GM19438 (cell line): ENCODE results near the gene LRP1B.

Source experiments
- ATAC-seq: cut with Tn5 transposase; IDR thresholded peaks from one replicate; pipeline ENCODE4 v1.9.1; 2021; ENCODE audit warnings: low read depth; ENCODE audit not compliant: unreplicated experiment

Gene LRP1B

DNA sequence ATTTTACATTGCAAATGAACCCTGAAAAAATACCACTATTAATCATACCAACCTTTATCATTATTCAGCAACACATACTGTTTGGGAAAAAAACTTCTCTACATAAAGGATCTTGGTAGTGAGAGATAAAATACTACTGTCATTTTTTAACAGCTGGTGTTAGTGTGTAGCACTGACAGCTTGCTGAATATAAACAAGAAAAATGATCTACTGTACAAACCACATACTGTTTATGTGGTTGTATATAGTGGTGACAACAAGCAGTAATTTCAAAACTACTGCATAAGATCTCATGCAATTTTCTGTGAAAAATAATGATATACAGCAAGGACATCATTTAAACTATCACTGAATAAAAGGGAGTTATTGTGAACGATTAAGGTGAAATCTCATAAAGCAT lies 601.2 kb downstream of the LRP1B start:
- no peak for ATAC-seq

DNA sequence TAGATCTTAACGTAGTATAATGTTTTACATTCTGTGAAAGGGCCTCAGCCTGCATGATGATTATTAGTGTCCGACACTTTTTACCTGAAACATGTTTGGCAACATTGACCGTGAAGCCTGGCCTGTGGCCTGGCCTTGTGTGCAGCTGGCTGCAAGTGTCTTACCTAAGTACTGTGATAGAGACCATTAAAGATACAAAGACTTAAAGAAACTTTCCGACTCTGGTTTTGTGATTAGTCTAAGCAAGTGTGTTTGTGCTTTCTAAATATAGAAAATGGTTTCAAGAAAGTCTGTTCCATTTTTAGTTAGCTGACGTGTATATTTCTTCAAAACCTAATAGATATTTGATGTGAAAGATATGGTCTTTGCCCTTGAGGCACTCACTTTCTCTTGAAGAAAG lies 601.8 kb downstream of the LRP1B start:
- ATAC-seq: no peak

DNA sequence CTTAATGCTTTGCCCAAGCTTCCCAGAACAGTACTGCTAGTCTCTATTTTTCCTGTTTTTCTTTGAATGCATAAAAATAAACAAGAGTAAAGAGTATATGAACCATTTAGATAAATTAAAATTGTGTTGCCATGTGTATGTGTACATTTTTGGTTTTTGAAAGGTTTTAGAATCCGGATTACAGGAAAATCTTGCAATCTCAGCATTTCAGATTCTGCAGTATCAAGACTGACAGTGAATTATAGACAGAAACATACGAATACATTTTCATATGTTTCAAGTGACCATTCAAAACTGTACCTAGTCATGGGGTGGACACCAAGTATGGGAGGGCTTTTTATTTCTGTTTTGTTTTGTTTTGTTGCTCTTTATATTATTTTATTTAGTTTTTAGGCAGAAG lies 604.1 kb downstream of the LRP1B start:
- no peak for ATAC-seq

DNA sequence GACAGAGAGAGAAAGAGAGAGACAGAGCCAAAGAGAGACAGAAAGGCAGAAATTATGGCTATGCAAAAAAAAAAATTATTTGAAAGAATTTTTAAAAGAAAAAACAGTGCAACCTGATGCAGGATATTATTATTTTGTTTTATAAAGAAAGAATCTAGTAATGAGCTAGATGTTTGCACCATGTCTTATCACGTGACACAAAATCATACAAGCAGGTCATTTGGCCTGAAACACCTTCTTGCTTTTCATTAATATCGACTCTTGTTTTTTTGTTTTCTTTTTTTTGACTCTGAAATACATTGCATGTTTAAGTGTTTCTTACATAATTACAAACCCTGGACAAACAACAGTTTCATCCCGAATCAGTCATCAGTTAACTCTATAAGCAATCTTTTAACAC lies 606.0 kb downstream of the LRP1B start:
- ATAC-seq: no peak

DNA sequence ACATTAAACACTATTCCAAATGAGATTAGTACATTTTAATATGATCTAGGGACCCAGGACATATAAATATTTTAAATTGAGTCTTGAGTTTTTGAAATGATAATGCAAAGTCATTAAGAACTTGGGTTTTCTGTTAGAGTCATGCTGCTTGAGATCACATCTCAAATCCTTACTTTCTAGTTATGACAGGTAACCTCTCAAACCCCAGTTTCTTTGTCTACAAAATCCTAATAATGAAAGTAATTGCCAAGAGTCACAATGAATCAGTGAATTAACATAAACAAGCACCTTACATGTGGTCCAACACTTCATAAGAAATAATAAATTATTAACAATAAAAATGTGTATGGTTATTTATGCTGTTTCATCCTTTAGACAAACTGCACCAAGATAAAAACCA lies 607.6 kb downstream of the LRP1B start:
- no peak for ATAC-seq

DNA sequence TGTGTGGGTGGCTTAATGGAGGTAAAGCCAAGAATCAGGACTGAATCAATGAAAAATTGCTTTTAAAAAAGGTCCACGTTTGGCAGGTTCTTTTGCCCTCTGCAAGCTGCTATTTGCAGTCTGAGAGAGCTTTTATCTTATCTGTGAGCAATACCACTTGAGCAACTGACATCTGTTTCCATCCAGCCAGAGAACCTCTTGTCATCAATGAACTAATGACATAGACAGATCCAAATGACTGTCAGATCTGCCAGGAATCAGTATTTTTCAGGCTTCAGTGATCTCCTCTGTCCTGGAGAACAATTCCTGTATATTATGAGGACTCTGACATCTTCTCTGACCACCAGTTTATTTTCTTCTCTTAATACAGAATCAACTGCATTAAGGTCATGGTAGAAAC lies 608.1 kb downstream of the LRP1B start:
- ATAC-seq: no peak

DNA sequence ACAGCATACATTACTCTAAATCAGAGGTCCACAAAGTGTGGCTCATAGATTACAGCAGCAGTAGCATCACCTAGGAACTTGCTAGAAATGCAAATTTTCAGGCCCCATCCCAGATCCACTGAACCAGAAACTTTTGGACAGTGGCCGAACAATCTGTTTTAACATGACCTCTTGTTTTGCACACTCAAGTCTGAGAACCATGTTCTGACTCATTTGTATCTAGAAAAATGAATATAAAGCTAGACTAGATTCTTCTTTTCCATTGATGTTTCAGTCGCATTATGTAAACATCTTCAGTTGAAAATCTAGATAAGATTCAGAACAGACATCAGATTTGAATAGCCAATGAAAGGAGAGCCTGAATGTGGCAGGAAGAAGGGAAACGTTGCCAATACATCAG lies 608.8 kb downstream of the LRP1B start:
- ATAC-seq: no peak

DNA sequence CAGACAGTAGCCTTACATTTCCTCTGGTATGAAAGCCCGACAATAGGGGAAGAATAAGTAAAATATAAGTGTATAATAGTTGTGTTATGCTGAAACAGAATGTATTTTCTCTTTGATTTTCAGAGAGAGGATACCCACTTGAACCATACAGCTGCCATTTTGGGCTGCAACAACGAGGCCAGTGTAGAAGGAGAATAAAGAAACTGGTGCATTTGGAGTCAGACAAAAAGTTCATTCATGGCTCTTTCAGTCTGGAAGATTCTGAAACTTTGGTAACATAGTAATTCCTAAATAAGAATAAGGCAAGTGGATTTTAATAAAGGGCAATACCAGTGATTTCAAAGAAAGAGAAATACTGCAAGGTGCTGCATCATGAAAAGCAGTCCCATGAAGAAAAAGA lies 610.9 kb downstream of the LRP1B start:
- ATAC-seq: no peak

DNA sequence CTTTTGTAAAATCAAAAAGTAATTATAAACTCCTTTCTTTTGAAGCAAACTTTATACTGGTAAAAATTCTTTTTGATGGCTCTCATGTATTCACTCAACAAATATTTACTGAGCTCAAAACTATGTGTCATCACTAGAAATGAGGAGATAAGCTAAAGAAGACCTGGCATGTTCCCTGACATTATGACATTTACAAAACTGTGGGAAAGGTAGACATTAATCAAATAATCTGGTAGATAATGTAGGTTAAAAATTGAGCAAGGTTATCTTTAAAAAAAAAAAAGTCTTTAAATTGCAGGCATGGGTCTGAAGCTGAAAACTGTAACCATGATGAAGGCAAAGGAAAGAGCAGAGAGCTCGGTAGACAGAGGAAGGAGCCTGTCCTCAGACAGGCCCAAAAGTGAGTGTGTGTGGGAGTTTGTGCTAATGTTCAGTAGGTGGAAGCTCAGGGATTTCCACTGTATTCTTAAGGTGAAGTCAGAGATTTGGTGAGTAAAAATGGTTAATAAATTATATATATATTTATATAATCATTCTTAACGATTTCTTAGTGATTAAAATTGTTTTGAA lies 612.9 kb downstream of the LRP1B start:
- no peak for ATAC-seq

DNA sequence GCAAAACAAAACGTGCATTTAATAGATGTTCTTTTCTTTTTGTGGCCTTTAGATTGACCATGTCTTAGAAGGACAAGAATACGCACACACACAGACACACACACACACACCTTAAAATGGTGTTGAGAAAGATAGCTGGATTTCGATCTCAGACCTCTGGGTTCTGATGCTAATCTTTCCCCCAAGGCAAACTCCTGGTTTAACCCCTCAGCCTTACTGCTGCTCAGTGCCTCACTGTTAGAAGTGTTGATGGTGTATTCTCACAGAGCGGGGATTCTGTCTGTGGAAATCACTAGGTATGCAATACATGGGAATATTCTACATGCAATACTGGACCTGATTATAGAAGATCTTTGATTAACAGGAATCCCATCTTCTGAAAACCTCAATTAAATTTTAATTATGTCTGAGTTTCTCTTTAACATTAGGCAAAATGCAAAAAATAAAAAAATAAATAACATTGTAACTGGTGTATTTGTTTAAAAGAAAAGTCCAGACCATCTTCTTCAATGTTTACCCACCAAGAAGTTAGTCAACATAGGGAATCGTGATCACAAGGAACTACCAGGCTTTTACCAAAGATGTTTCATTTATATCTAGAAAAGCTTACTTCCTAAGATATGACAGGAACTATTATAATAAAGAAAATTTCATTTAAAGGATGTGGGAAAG lies 613.5 kb downstream of the LRP1B start:
- ATAC-seq: no peak

DNA sequence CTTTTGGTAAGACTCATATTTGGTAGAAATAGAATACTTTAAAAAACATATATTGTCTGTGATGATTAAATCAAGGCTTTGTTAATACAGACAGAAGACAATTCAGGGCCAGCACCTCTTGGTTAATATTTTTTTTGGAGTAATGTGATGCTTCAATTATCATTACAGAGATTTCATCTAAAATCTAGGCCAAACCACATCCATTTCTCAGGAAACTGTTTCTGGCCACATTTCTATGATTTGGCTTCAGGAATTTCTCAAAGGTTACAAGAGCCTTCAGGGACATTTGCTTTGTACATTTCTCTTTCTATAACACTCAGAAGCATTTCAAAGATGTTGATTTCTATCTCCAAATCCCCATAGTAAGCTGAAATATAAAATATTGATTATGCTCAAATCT lies 614.9 kb downstream of the LRP1B start:
- no peak for ATAC-seq

DNA sequence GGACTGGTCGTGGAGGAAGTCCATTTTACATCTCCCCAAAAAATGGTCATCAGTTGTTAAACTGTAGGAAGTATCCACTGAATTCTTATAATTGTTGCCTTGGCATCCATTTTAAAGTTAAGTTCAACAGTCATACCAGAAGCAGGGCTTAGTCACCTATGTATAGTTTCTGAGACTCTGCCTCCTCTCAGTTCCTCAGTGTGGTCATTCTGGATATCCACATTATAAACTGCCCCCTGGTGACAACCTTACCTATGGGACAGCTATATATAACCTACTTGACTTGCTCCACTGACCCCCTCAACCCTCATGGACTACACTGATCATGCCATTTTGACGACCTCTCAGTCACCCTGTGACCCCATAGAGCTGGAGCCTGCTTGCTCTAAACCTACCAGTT lies 617.0 kb downstream of the LRP1B start:
- ATAC-seq: peak; percentile 97

DNA sequence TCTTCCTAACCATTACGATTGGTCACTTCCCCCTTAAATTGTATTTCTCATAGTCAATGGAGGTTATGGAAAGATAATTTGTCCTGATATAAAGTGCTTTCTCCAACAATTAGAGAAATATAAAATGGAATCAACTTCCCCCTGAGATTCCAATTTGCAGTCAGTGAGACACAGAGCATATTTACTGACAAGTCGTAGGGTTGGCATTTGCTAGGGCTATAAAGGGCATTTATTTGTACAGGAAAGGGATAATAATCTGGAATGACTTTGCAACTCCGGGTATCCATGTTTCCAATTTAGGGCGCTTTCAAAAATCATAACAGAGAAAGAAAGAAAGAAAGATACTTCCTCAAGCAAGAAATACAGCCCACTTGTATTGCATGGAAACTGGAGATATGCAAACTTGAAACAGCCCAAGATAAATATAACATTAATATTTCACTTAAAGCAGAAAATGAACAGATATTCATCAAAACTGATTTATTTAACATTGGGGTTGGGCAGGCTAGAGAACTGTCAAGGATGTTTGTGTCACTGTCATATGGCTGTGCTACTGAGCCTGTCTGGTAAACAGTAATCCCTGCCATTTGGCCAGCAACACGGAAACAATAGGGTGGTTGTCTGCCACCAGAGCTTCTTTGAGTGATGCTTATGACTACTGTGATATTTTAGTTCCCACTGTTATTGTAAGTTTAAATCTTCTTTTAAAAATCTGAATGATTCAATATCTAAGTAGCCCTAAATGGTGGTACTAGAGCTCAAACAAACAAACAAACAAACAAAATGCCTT lies 621.8 kb downstream of the LRP1B start:
- ATAC-seq: no peak

DNA sequence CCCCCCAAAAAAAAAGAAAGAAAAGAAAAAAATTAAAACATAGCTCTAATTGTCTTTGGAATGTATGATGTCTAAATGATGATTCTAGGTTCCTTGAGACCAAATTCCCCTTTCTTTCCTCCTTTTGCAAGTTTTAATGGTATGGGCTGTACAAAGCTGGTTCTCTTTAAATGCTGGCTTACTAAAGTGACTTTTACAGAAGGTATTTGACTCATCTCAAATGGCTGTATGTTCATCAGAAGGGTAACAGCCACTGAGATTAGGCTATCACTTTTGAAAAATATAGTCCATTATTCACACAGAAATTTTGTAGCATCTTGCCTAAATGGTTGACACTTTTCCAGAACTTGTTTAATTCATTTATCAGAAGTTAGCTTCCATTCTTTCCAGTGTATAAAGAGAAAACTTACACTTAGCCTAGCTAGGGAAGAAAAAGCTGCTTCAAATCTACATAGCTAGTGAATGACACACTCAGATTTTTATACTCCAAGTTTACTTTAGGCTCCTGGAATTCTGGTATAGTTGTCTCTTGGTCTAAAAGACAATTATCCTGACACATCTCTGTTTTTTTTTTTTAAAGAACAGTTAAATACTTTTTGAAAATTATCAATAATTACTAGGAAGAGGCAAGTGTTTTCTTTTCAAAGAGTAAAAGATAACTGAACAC lies 622.6 kb downstream of the LRP1B start:
- ATAC-seq: no peak

DNA sequence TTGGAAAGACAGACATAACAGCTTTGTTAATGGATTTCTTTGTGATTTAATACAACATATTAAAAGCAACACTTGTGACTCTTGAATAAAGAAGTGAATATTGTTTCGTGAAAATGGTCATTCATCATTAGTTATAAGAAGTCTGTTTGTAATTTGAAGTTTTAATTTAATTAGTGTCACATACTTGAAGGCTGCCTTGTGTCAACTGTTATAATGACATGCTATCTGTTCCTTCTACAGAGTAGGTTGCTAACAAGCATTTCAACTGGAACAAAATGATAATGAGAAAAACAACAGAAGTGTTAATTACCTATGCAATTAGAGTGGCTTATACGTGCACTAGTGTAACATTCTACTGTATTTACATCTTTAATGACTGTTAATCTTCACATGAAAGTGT lies 624.7 kb downstream of the LRP1B start:
- no peak for ATAC-seq

DNA sequence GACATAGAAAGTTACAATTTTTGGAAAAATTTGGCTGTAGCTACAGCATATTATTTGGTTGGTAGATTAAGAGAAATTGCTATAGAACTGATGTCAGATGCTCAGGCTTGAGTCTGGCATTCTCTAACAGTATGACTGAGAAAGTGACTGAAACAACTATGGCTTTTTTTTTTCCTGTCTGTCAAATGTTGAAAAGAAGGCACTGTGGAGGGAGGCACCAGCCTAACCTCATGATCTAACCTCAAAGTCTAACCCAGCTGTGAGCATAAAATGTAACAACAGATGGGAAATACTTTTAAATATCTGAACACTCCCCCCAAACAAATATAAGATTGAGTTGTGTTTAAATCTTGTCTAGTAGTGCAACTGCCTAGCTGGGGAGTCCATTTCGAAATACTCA lies 629.1 kb downstream of the LRP1B start:
- ATAC-seq: no peak

DNA sequence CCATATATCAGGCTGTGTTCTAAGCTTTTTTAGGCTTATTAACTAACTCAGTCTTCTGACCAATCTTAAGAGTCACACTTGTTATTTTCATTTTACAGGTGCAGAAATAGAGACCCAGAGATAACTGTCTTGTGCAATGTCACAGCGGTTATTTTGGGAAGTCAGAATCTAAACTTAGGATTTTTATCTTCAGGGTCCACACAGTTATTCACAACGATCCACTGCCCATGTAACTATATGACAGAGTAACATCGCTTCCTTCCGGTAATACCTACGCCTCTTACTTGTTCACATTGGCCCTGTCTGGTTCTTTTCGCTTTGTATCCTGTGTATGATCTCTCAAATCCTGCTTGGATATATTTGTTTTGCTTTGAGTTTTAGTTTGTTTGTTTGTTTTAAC lies 631.7 kb downstream of the LRP1B start:
- no peak for ATAC-seq

DNA sequence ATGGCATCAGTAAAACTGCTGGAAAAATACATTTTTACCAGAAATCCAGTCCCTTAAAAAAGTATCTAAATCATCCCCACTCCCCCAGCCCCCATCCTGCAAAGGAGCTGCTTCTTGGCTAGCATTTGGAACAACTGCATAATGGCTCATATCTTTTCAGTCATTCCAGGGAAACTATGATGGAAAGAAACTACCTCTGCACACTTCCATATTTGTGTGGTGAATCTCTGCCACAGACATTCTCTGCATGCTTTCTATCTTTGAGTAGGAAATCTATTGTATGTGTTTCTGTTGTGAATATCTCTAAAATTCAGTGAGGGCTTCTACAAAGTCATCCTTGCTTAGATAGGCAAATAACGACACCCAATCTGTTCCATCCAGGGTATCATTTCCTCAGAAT lies 632.3 kb downstream of the LRP1B start:
- no peak for ATAC-seq

DNA sequence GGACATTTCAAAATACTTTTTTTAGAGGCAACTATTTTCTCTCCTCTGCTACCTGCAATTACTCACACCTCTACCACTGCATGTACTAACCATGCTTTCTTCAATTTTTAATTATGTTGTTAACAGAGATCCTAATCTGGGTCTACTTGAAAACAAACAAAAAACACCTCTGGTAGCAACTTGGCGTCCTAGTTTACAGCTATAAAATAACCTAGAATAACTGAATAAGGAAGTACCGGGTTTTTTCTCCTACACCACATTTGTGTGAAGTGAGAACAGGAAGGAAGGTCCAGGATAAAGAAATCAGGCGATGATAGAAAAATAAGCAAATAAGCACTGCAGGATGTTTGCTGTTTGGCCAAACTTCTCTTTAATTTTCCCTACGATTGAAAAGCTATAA lies 633.5 kb downstream of the LRP1B start:
- ATAC-seq: no peak

DNA sequence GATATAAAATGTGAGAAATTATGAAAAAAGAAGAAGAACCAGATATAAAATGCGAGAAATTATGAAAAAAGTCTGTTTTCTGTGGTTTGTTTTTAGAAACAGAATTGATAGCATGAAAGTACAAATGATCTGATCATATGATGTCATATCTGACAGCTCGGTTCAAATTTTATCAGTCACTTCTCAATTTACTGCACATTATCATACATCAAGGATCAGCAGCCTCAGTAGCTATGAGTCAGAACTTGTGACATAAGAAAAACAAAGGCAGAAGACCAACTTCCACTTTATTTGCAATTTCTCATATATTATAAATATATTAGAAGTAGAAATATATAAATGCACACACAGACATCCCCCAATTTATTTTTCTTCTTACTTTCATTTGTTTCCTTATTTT lies 634.0 kb downstream of the LRP1B start:
- ATAC-seq: no peak

DNA sequence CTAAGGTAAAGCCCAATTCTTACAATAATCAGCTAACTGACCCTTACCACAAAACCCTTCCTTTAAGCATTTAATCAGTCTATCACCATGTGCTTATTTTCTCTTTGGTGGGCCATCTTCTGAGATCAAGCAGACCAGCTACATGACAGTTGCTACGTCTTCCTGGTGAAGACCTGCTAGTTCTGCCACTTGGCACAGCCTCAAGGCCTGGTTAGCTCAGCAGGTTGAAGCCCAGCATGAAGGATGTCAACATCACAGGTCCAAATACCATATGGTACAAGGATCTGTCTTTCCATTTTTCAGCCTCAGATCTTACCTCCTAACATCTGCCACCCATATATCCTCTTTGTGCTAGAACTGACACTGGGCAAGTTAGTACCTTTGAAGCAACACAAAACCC lies 636.9 kb downstream of the LRP1B start:
- ATAC-seq: no peak

DNA sequence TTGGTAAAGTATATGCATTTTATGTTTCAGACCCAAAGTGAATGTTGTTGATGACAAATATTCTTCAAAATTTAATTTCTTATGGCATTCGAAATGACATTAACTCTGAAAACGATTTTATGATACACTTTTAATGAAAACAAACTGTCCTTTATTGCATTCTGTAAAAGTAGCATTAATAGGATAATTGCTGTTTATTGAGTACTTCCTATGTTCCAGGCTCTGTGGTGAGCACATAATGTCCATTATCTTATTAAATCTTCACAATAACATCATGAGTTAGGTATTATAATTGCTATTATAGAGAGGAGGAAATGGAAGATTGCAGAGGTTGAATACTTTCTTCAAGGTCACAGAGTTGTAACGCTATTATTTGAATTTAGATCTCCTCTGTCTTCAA lies 638.0 kb downstream of the LRP1B start:
- ATAC-seq: no peak
